RPMI8226 (cell line): ENCODE data around the gene HOXA11.
A peak's percentile ranks its signal among the peaks of the same experiment; 100 is the strongest.

ENCODE experiments used
- DNase-seq: peaks from one replicate; pipeline ENCODE4 v3.0.0-alpha.2; 2015

HOXA11 gene

GRCh38 chr7:27167916-27168264 lies 17.1 kb downstream of the HOXA11 start:
- DNase-seq: no peak

- DNase-seq: no peak
Measured at GRCh38 chr7:27166531-27167505, 18.2 kb downstream of the HOXA11 start.

- no peak for DNase-seq
Measured at GRCh38 chr7:27165996-27166530, 19.0 kb downstream of the HOXA11 start.

GRCh38 chr7:27165089-27165995 lies 19.7 kb downstream of the HOXA11 start, which contains the start of gene HOXA9:
Gene HOXA9 (minus strand): TSS chr7:27165537. CDS start chr7:27165457, 80 bp downstream.
- no peak for DNase-seq

GRCh38 chr7:27164367-27165088 lies 20.5 kb downstream of the HOXA11 start:
- DNase-seq: no peak

GRCh38 chr7:27164045-27164366 lies 21.0 kb downstream of the HOXA11 start:
- DNase-seq: no peak

- DNase-seq: no peak
Measured at GRCh38 chr7:27163288-27164044, 21.6 kb downstream of the HOXA11 start.

GRCh38 chr7:27162561-27163287 lies 22.3 kb downstream of the HOXA11 start:
- no peak for DNase-seq

GRCh38 chr7:27161721-27162560 lies 23.1 kb downstream of the HOXA11 start:
- no peak for DNase-seq

- DNase-seq: no peak
Measured at GRCh38 chr7:27161214-27161720, 23.8 kb downstream of the HOXA11 start.

GRCh38 chr7:27160546-27161213 lies 24.4 kb downstream of the HOXA11 start:
- DNase-seq: peak; percentile 70

- DNase-seq: no peak
Measured at GRCh38 chr7:27160145-27160545, 24.9 kb downstream of the HOXA11 start.

- DNase-seq: no peak
Measured at GRCh38 chr7:27159266-27160144, 25.5 kb downstream of the HOXA11 start.

- DNase-seq: no peak
Measured at GRCh38 chr7:27158436-27159265, 26.4 kb downstream of the HOXA11 start.

GRCh38 chr7:27157702-27158431 lies 27.2 kb downstream of the HOXA11 start:
- DNase-seq: no peak

GRCh38 chr7:27156916-27157701 lies 27.9 kb downstream of the HOXA11 start:
- DNase-seq: no peak
